ENCODE data around the gene TFB1M.

GRCh38 chr6:155241966-155242365 is 72.3 kb downstream of the TFB1M start:
- no peak for TF ChIP-seq CTCF (IDR thresholded peaks at IDR 0.05)
- TF ChIP-seq POLR2A (IDR thresholded peaks at IDR 0.05): no peak

All from vagina (tissue), 2 donors.